ENCODE measurements around the gene UBXN2A. TPM values are rescaled to one million over a fixed set of nuclear protein-coding genes. Genes with fewer than 3 reads are reported as not detected.

UBXN2A gene
- total RNA-seq, 1 experiment from 2014 or later: 19.7 TPM

DNA sequence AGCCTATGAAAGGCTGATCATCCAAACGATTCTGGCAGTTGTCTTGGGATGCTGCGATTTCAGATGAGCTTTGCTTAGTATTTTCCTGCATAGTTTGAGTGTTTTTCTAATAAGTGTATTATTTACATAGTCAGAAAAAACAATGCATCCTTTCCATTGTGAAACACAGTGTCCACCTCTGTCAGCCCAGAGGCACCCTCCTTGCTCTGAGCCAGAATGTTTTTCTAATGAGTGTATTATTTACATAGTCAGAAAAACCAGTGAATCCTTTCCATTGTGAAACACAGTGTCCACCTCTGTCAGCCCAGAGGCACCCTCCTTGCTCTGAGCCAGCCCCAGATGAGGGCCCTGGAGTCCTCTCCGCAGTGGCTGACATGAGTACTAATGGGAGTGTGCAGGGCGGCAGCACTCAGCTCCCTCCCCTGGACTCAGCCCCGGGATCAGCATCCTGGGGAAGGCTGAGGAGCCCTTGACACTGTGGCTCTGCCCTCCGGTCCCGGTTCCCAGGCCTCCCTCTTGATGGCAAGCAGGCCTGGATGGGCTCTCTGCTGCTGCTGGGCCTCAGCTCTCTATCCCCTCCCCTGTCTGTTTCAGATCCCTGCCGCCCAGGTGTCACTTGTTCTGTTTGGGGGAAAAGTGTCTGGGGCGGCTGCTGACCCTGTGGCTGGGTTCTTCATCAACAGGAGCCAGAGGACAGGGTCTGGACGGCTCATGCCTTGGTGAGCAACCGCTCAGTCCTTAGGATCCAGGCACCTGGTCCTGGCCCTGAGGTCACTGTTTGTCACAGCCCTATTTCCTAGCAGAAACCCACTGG, 75.5 kb downstream of the UBXN2A start:
- Histone ChIP-seq H3K9ac (ENCODE audit: extremely low read depth, insufficient read length, low read length) (no peak overlapping the region), H2BK20ac (ENCODE audit: low read depth, low read length, poor library complexity, severe bottlenecking) (no peak overlapping the region), H3K56ac (ENCODE audit: insufficient read length, low read depth, low read length) (no peak overlapping the region), H3K14ac (ENCODE audit: insufficient read depth, low read length) (no peak overlapping the region), H2BK120ac (ENCODE audit: low read depth, low read length, poor library complexity, severe bottlenecking) (no peak overlapping the region), H3K4me1 (ENCODE audit: insufficient read depth, low read length) (no peaks in the 10 kb centered on the region; the same call in 1 of the 2 replicates), H4K91ac (ENCODE audit: insufficient read length, low read depth, low read length) (no peak overlapping the region), H2BK15ac (ENCODE audit: low read depth, low read length) (no peak overlapping the region), H3T11ph (ENCODE audit: low read length) (no peak overlapping the region), H2AK5ac (ENCODE audit: insufficient read length, low read length) (no peak overlapping the region), H3K27me3 (ENCODE audit: insufficient read depth, low read length) (no peaks in the 10 kb centered on the region), H2AFZ (ENCODE audit: low read length) (no peak overlapping the region), H3K23me2 (ENCODE audit: insufficient read length, low read depth, low read length, poor library complexity, severe bottlenecking) (peaks cover 2% of the 10 kb centered on the region), H3K4me2 (ENCODE audit: insufficient read depth, insufficient read length, low read length) (no peak overlapping the region), H3K27ac (ENCODE audit: insufficient read length, low read depth, low read length) (no peak overlapping the region), H3K4ac (ENCODE audit: low read depth, low read length) (no peak overlapping the region; the same call in 1 of the 2 replicates), H3K18ac (ENCODE audit: insufficient read length, low read depth, low read length) (no peak overlapping the region), H4K8ac (replicated peaks; ENCODE audit: insufficient read length, low read depth, low read length) (no peak overlapping the region), H4K5ac (ENCODE audit: insufficient read length, low read depth, low read length) (no peak overlapping the region), H3K23ac (ENCODE audit: insufficient read length, low read depth, low read length) (no peak overlapping the region), H2BK12ac (ENCODE audit: insufficient read length, low read depth, low read length) (no peak overlapping the region), H4K20me1 (ENCODE audit: control insufficient read depth, insufficient read depth, insufficient read length) (no peaks in the 10 kb centered on the region), H3K9me3 (ENCODE audit: control insufficient read depth, low read depth, low read length) (no peaks in the 10 kb centered on the region), H3K79me1 (ENCODE audit: insufficient read depth, low read depth, low read length, poor library complexity, severe bottlenecking) (no peaks in the 10 kb centered on the region), H3K79me2 (ENCODE audit: insufficient read depth, low read length) (no peaks in the 10 kb centered on the region), H2BK5ac (ENCODE audit: insufficient read length, low read length) (no peak overlapping the region)
- WGBS (ENCODE audit: extremely low coverage, insufficient read length, low lambda C conversion rate): no CpG with 5 or more reads among the region's 11 CpGs
- DNase-seq: no peak
- Mint-ChIP-seq H3K4me1 (peaks cover 20 to 21% of the 10 kb centered on the region in 2 experiments), H3K4me3 (no peak overlapping the region), H3K27me3 (ENCODE audit: low read depth) (peaks cover 4% of the 10 kb centered on the region), H3K36me3 (ENCODE audit: insufficient read depth in 1 of 3, low read depth in 3 of 3) (no peaks in the 10 kb centered on the region; a peak in 1 of 7 replicates), H3K9me3 (no peaks in the 10 kb centered on the region), H3K27ac (peak overlapping the region in 2 of 3 experiments; percentile 39 to 87; a peak in 4 of 7 replicates)
- TF ChIP-seq, protein P1, sequence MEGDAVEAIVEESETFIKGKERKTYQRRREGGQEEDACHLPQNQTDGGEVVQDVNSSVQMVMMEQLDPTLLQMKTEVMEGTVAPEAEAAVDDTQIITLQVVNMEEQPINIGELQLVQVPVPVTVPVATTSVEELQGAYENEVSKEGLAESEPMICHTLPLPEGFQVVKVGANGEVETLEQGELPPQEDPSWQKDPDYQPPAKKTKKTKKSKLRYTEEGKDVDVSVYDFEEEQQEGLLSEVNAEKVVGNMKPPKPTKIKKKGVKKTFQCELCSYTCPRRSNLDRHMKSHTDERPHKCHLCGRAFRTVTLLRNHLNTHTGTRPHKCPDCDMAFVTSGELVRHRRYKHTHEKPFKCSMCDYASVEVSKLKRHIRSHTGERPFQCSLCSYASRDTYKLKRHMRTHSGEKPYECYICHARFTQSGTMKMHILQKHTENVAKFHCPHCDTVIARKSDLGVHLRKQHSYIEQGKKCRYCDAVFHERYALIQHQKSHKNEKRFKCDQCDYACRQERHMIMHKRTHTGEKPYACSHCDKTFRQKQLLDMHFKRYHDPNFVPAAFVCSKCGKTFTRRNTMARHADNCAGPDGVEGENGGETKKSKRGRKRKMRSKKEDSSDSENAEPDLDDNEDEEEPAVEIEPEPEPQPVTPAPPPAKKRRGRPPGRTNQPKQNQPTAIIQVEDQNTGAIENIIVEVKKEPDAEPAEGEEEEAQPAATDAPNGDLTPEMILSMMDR (conservative IDR thresholded peaks at IDR 0.05): no peak
